Gastroesophageal sphincter (tissue), 3 donors: Measurements from ENCODE around the gene PRXL2B.

Experiments used
- CTCF ChIP-seq, 4 experiments: fragments of 200-600 bp in 2 of 4; fragments of 450-650 bp in 2 of 4; sonication (generic) in 1 of 4; IDR thresholded peaks; one replicate each; pipeline ENCODE4 v1.5.1; 2017 to 2019; ENCODE audit warnings: antibody characterized with exemption in 4 of 4, mild to moderate bottlenecking in 2 of 4, moderate library complexity in 2 of 4
- EP300 ChIP-seq: sonication (generic); formaldehyde crosslinking; IDR thresholded peaks from one replicate; pipeline ENCODE4 v1.6.1; 2017; ENCODE audit warnings: antibody characterized with exemption, mild to moderate bottlenecking
- POLR2A ChIP-seq, 2 donors: fragments of 450-650 bp; IDR thresholded peaks; one replicate each; pipeline ENCODE4 v1.6.1; 2017; ENCODE audit warnings: antibody characterized with exemption in 2 of 2, mild to moderate bottlenecking in 2 of 2, moderate library complexity in 1 of 2
- POLR2AphosphoS5 ChIP-seq: sonication (generic); formaldehyde crosslinking; IDR thresholded peaks from one replicate; pipeline ENCODE4 v1.6.1; 2017; ENCODE audit warnings: antibody characterized with exemption

GRCh38 chr1:2628933-2629626 is 42.5 kb downstream of the PRXL2B start:
- TF ChIP-seq POLR2A (IDR thresholded peaks at IDR 0.05) (no peak), CTCF (IDR thresholded peaks at IDR 0.05) (no peak), EP300 (no peak), POLR2AphosphoS5 (no peak)
